CD4-positive, alpha-beta memory T cell (primary cell): ENCODE data around the gene RETREG1. TPM values are rescaled to one million over a fixed set of nuclear protein-coding genes. Genes with fewer than 3 reads are reported as not detected.
A peak's percentile ranks its signal among the peaks of the same experiment; 100 is the strongest.

ENCODE experiments used
- CTCF ChIA-PET: fragments of 350-600 bp; sonication (Branson Sonifier 250); formaldehyde crosslinking; loops from one replicate; lab custom pipeline; 2021; ENCODE audit warnings: inconsistent platforms; ENCODE audit not compliant: partially characterized antibody; lab: Charles Lee
- POLR2A ChIA-PET: fragments of 350-600 bp; sonication (Branson Sonifier 250); formaldehyde crosslinking; loops from one replicate; lab custom pipeline; 2021; ENCODE audit not compliant: partially characterized antibody; lab: Charles Lee
- DNase-seq, 5 donors: peaks; one replicate each; pipeline versions ENCODE4 v3.0.0 to v3.0.0-alpha.2; 2020 to 2022; ENCODE audit warnings: mixed read lengths in 1 of 5
- H3K27ac ChIP-seq: one replicate; pipeline ENCODE4 v1.7.0; 2013; ENCODE audit warnings: low read depth, low read length
- H3K27me3 ChIP-seq: 2 replicates; pipeline ENCODE4 v1.7.0; 2013; ENCODE audit warnings: mild to moderate bottlenecking, low read length, moderate library complexity; ENCODE audit not compliant: insufficient read depth
- H3K36me3 ChIP-seq: 2 replicates; pipeline ENCODE4 v1.7.0; 2013; ENCODE audit warnings: mild to moderate bottlenecking, low read length, moderate library complexity; ENCODE audit not compliant: insufficient read depth
- H3K4me1 ChIP-seq: 2 replicates; pipeline ENCODE4 v1.7.0; 2013; ENCODE audit warnings: mild to moderate bottlenecking, low read length, moderate library complexity; ENCODE audit not compliant: insufficient read depth
- H3K4me3 ChIP-seq, 2 donors: one replicate each; pipeline ENCODE4 v1.7.0; 2013; ENCODE audit warnings: low read length in 2 of 2, mild to moderate bottlenecking in 1 of 2
- H3K9me3 ChIP-seq, 2 donors: one replicate each; pipeline ENCODE4 v1.7.0; 2013; ENCODE audit warnings: low read length in 2 of 2, control low read depth in 1 of 2; ENCODE audit not compliant: control insufficient read depth in 1 of 2
- H3K27ac Mint-ChIP-seq, 7 donors: one replicate each; pipeline ENCODE4 v1.8.0; 2020 to 2021; ENCODE audit warnings: mixed read lengths in 7 of 7, mild to moderate bottlenecking in 6 of 7, inconsistent platforms in 3 of 7, moderate library complexity in 3 of 7
- H3K27me3 Mint-ChIP-seq, 2 donors: one replicate each; pipeline ENCODE4 v1.8.0; 2020 to 2021; ENCODE audit warnings: mixed read lengths in 2 of 2
- H3K36me3 Mint-ChIP-seq, 2 donors: one replicate each; pipeline ENCODE4 v1.8.0; 2020 to 2021; ENCODE audit warnings: mixed read lengths in 2 of 2, inconsistent platforms in 1 of 2, mild to moderate bottlenecking in 1 of 2
- H3K4me1 Mint-ChIP-seq, 4 donors: one replicate each; pipeline ENCODE4 v1.8.0; 2020 to 2021; ENCODE audit warnings: mixed read lengths in 4 of 4, mild to moderate bottlenecking in 1 of 4
- H3K4me3 Mint-ChIP-seq, 8 donors: one replicate each; pipeline ENCODE4 v1.8.0; 2020 to 2021; ENCODE audit warnings: mixed read lengths in 8 of 8, mild to moderate bottlenecking in 7 of 8, moderate library complexity in 6 of 8, inconsistent platforms in 3 of 8
- H3K9me3 Mint-ChIP-seq, 8 donors: one replicate each; pipeline ENCODE4 v1.8.0; 2020 to 2021; ENCODE audit warnings: mixed read lengths in 8 of 8, mild to moderate bottlenecking in 5 of 8, inconsistent platforms in 3 of 8, moderate library complexity in 1 of 8
- intact Hi-C: fragments of 100-400 bp; cut with micrococcal nuclease; formaldehyde crosslinking; loops from one replicate; pipeline ENCODE4 v1.15.1; 2023
- polyA plus RNA-seq, 2 donors: library from polyadenylated mRNA; unstranded; fragments of 300-500 nt; fragmentation: Illumina TruSeq; gene quantifications; one replicate each; pipeline ENCODE4 v1.2.3, GENCODE V29; 2021
- total RNA-seq, 2 experiments: library from RNA; stranded (reverse); gene quantifications; one replicate each; pipeline ENCODE4 v1.2.3, GENCODE V29; 2021

RETREG1 gene
- total and polyA plus RNA-seq, 4 experiments from 2014 or later, result 26.6 to 79.5 (median 49.3) TPM

DNA sequence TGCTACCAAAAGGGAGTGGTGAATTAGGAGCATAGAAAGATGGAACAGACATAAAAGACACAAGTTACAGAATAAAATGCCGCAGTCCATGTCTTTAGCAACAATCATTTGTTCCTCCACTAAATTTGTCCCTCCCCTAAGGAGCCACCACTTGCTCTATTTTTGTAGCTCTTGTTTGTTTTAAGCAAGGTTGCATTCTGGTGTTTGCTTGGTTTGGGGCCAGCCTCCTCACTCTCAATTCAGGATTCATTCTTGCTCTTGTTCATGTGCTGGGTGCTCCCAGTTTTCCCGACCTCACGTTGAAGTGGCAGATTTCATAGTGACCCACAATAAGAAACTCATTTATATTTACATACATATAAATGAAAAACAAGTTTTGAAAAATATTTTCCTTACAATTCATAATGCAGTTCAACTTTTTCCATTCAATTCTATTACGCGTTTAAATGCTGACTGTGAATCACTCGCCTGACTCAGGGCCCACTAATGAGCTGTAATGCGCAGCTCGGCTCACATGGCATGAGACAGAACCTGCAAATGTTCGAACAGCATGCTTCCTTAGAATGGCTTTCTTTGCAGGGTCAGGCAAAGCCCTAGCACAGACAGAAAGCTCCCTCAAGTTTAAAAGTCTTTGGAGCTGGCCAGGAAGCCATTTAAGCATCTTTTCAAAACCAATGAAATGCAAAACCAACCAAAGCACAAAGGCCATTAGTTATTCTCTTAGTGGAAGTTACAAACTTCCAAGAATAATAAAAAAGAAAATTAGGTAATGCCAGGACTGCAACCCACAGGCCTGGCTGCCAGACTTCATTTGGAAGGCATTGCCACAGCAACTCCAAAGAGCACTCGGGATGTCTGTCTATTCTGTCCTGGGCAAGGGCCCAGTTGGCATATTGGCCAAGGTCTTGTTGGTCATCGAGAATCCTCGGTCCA lies 41.7 kb downstream of the RETREG1 start:
- Histone ChIP-seq H3K4me3 (no peak overlapping the region), H3K27me3 (no peaks in the 10 kb centered on the region), H3K36me3 (no peaks in the 10 kb centered on the region), H3K27ac (no peak overlapping the region), H3K4me1 (no peaks in the 10 kb centered on the region), H3K9me3 (no peaks in the 10 kb centered on the region)
- Mint-ChIP-seq H3K27ac (no peak overlapping the region), H3K27me3 (no peaks in the 10 kb centered on the region), H3K4me3 (no peak overlapping the region), H3K36me3 (peaks cover 5 to 19% of the 10 kb centered on the region in 2 donors), H3K9me3 (no peaks in the 10 kb centered on the region), H3K4me1 (peaks cover 10 to 31% (median 11%) of the 10 kb centered on the region in 4 donors)
- intact Hi-C loops, result no loop called here
- ChIA-PET POLR2A (no interaction called here), CTCF (interaction anchor here (1.1 kb wide), 1 partner anchor 11 kb away, joined by 3 read pairs; no protein-coding TSS in a partner anchor)
- DNase-seq, result no peak

DNA sequence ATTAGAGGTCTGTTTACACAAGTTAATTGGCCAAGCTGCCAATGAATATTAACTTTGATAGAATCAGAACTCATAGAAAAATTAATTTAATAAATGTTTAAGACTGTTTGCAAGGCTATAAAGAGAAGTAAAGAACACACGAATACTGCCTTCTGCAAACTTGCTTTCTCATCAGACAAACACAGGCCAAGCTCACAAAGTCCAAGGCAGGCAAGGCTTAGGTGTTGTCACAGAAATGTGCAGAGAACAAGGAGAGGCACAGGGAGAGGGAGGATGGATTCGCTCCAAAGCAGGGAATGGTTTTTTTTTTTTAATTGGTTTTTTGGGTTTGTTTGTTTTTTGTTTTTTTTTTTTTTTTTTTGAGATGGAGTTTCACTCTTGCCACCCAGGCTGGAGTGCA lies 43.4 kb downstream of the RETREG1 start:
- DNase-seq, result no peak

DNA sequence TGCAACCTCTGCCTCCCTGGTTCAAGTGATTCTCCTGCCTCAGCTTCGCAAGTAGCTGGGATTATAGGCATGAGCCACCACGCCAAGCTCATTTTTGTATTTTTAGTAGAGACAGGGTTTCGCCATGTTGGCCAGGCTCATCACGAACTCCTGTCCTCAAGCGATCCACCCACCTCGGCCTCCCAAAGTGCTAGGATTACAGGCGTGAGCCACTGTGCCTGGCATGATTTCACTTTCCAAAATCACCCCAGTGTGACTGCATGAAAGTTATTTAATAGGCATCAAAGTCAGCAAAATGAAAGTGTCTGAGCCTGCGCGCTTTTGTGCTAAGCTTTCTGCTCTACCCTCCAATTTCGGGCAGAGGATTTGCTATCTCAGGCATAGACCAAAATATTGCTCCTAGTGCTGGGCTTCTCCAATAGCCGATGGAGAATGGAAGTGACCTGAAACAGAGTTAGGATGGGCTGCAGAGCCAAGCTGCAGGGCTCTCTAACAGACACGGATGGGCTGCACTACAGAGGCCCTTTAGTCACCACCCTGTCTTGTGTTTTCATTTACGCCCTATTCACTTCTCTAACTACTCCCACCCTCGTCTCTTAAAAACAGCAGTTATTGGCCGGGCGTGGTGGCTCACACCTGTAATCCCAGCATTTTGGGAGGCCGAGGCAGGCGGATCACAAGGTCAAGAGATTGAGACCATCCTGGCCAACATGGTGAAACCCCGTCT lies 44.3 kb downstream of the RETREG1 start:
- Mint-ChIP-seq H3K27me3 (no peaks in the 10 kb centered on the region), H3K4me1 (peaks cover under 1 to 36% (median 11%) of the 10 kb centered on the region in 4 donors), H3K9me3 (no peaks in the 10 kb centered on the region), H3K4me3 (no peak overlapping the region), H3K36me3 (peaks cover 15 to 26% of the 10 kb centered on the region in 2 donors), H3K27ac (peak overlapping the region in 1 of 7 donors; percentile 65)
- H3K9me3 ChIP-seq, result no peaks in the 10 kb centered on the region
- POLR2A ChIA-PET, result no interaction called here
- no peaks in the 10 kb centered on the region for H3K36me3 ChIP-seq
- no peaks in the 10 kb centered on the region for H3K4me1 ChIP-seq
- no peaks in the 10 kb centered on the region for H3K27me3 ChIP-seq
- DNase-seq, result no peak
- intact Hi-C loops, result no loop called here
- CTCF ChIA-PET, result no interaction called here
- H3K27ac ChIP-seq, result no peak overlapping the region
- no peak overlapping the region for H3K4me3 ChIP-seq

More for the DNA sequence above, 43.4 kb downstream of the RETREG1 start:
- intact Hi-C loops, result no loop called here
- H3K27ac Mint-ChIP-seq, result peak overlapping the region in 2 of 7 donors; percentile 82 to 92
- no peak overlapping the region for H3K4me3 Mint-ChIP-seq
- H3K4me1 Mint-ChIP-seq, result peaks cover 7 to 30% (median 11%) of the 10 kb centered on the region in 4 donors
- H3K9me3 Mint-ChIP-seq, result no peaks in the 10 kb centered on the region
- CTCF ChIA-PET, result no interaction called here
- H3K4me1 ChIP-seq, result no peaks in the 10 kb centered on the region
- H3K36me3 Mint-ChIP-seq, result peaks cover 12 to 26% of the 10 kb centered on the region in 2 donors
- H3K27me3 Mint-ChIP-seq, result no peaks in the 10 kb centered on the region
- no peak overlapping the region for H3K4me3 ChIP-seq
- H3K27me3 ChIP-seq, result no peaks in the 10 kb centered on the region
- no peaks in the 10 kb centered on the region for H3K9me3 ChIP-seq
- no peaks in the 10 kb centered on the region for H3K36me3 ChIP-seq
- POLR2A ChIA-PET, result no interaction called here
- H3K27ac ChIP-seq, result no peak overlapping the region

DNA sequence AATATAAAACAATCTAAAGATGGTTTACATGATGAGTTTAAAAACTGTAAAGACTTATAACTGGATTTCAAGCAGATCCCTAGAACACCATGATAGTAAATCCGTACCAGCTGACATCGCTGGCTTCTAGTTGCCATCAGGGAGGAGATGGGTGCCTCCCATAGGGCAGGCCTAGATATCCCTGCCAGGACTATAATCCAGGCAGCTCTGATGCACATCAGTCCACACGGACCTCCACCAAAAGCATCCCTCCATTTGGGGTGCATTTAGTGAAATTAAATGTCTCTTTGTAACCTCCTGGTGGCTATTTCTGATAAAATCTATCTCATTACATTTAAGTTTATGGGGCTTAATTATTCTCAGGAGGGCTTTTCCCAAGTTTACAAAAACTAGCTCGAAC lies 45.8 kb downstream of the RETREG1 start:
- CTCF ChIA-PET, result no interaction called here
- H3K4me3 Mint-ChIP-seq, result no peak overlapping the region
- Histone ChIP-seq H3K4me3 (no peak overlapping the region), H3K4me1 (no peaks in the 10 kb centered on the region), H3K9me3 (no peaks in the 10 kb centered on the region), H3K27ac (no peak overlapping the region), H3K36me3 (no peaks in the 10 kb centered on the region), H3K27me3 (no peaks in the 10 kb centered on the region)
- peaks cover 23 to 40% of the 10 kb centered on the region in 2 donors for H3K36me3 Mint-ChIP-seq
- peaks cover 4 to 44% (median 16%) of the 10 kb centered on the region in 4 donors for H3K4me1 Mint-ChIP-seq
- POLR2A ChIA-PET, result no interaction called here
- intact Hi-C loops, result no loop called here
- no peaks in the 10 kb centered on the region for H3K9me3 Mint-ChIP-seq
- DNase-seq, result no peak
- H3K27ac Mint-ChIP-seq, result no peak overlapping the region
- H3K27me3 Mint-ChIP-seq, result no peaks in the 10 kb centered on the region

DNA sequence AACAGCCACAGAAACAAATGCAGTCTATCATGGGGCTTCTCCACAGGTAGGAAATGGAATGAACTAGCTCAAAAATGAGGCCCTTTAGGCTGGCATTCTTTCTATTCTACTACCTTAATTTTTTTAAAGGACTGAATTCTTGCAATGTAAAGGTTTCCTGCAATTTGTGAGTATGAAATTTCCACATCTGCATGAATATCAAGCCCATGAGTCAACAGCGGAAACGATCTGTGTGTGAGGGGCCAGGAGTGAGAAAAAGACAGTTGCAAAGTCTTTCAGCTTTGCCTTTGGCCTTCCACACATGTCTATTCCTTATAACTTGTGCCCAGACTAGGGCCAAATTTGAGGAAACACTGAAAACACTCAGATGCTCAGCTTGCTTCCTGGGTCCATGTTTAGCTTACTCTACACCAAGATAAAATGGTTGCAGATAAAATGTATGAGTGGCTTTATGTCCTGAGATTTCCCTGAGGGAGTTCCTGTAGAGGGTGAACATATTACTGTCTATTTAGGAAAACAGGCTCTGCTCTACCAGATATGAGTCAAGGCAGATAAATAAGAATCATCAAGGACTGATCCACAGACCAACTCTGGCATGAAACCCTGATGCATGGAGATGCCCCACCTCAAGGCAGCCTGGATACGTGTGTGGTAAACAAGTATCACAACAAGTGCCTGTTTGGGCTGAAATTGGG lies 46.5 kb downstream of the RETREG1 start:
- no peaks in the 10 kb centered on the region for H3K27me3 Mint-ChIP-seq

DNA sequence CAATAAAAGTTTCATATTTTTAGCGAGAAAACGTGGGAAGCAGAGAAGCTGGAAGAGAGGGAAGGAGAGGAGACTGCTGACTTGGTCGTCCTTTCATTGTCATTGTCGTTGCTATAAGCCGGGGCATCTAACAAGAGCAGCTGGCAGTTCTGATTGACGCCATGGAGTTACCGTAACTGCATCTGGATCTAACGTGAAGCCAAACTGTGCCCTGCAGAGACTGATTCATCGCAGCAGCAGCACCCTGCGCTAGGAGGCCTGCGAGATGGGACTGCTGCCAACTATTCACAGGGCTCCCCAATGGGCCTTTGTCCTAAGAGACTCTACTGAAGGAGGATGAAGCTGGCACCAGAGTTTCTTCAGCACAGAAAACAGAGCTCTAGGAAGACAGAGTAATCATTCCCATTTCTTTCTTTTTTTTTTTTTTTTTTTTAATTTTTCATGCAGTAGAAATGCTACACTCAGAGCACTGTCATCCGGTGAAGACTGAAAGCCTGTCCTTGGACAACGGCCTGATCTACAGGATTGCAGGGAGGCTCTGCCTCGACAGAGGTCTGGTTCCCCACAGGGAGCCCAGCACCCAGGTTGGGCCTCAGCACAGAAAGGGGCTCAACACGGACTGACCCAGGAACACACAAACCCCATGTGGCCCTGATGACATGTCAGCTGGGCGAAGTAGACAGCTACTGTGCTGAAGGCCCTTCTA lies 47.8 kb downstream of the RETREG1 start:
- intact Hi-C loops, result no loop called here
- ChIA-PET CTCF (interaction anchor here (1.0 to 1.2 kb wide), 2 partner anchors 17 to 79 kb away, joined by 3 to 4 read pairs; no protein-coding TSS in a partner anchor), POLR2A (no interaction called here)
- Histone ChIP-seq H3K9me3 (no peaks in the 10 kb centered on the region), H3K36me3 (no peaks in the 10 kb centered on the region), H3K4me1 (no peaks in the 10 kb centered on the region), H3K27ac (no peak overlapping the region), H3K4me3 (no peak overlapping the region), H3K27me3 (no peaks in the 10 kb centered on the region)
- H3K4me1 Mint-ChIP-seq, result peaks cover 4 to 41% (median 14%) of the 10 kb centered on the region in 4 donors
- H3K9me3 Mint-ChIP-seq, result no peaks in the 10 kb centered on the region
- H3K36me3 Mint-ChIP-seq, result peaks cover 26 to 49% of the 10 kb centered on the region in 2 donors
- peak overlapping the region in 1 of 7 donors; percentile 20 for H3K27ac Mint-ChIP-seq
- no peak overlapping the region for H3K4me3 Mint-ChIP-seq
- no peaks in the 10 kb centered on the region for H3K27me3 Mint-ChIP-seq
- no peak for DNase-seq

More for the DNA sequence above, 46.5 kb downstream of the RETREG1 start:
- ChIA-PET CTCF (interaction anchor here (1.2 kb wide), 1 partner anchor 15 kb away, joined by 4 read pairs; no protein-coding TSS in a partner anchor), POLR2A (no interaction called here)
- Mint-ChIP-seq H3K27ac (peak overlapping the region in 2 of 7 donors; percentile 1 to 35), H3K36me3 (peaks cover 26 to 45% of the 10 kb centered on the region in 2 donors), H3K9me3 (no peaks in the 10 kb centered on the region), H3K4me3 (peak overlapping the region in 1 of 8 donors; percentile 38), H3K4me1 (peaks cover 4 to 48% (median 18%) of the 10 kb centered on the region in 4 donors)
- H3K9me3 ChIP-seq, result no peaks in the 10 kb centered on the region
- intact Hi-C loops, result no loop called here
- no peaks in the 10 kb centered on the region for H3K27me3 ChIP-seq
- no peaks in the 10 kb centered on the region for H3K4me1 ChIP-seq
- no peaks in the 10 kb centered on the region for H3K36me3 ChIP-seq
- no peak overlapping the region for H3K27ac ChIP-seq
- no peak overlapping the region for H3K4me3 ChIP-seq
- no peak for DNase-seq
